ENCODE results near the gene TRAPPC3. TPM values are rescaled to one million over a fixed set of nuclear protein-coding genes. Genes with fewer than 3 reads are reported as not detected.

TRAPPC3 gene
- total and polyA plus RNA-seq, 4 donors, result 37.3 to 83.9 (median 61.3) TPM

GRCh38 chr1:36187800-36188593 lies 38.7 kb upstream of the TRAPPC3 start:
- peak; percentile 92 for TF ChIP-seq CTCF (IDR thresholded peaks at IDR 0.05; ENCODE audit: control extremely low read depth, extremely low read depth)
- no peaks in the 10 kb centered on the region for H3K36me3 ChIP-seq (ENCODE audit: control insufficient read depth in 4 of 4, insufficient read depth in 4 of 4, low read length in 4 of 4)
- DNase-seq, result peak; percentile 89 to 92 (median 90)
- no peak overlapping the region for H3K4me3 ChIP-seq
- H3K27me3 ChIP-seq (ENCODE audit: control insufficient read depth in 3 of 3, insufficient read depth in 3 of 3, low read length in 2 of 3), result no peaks in the 10 kb centered on the region
- peaks cover 0 to 8% (median 6%) of the 10 kb centered on the region in 5 donors for H3K4me1 ChIP-seq (ENCODE audit: control insufficient read depth in 5 of 5, insufficient read depth in 5 of 5, low read length in 5 of 5)
- ATAC-seq (ENCODE audit: insufficient read depth, low FRiP score), result peak; percentile 95
- H3K9me3 ChIP-seq (ENCODE audit: control insufficient read depth in 4 of 4, insufficient read depth in 3 of 4, low read length in 3 of 4), result no peaks in the 10 kb centered on the region
- 4 to 8% methylated on average over 9 of the region's 9 CpGs for WGBS, 2 donors
- H3K9ac ChIP-seq (ENCODE audit: insufficient read depth in 1 of 2, low read length in 2 of 2), result no peak overlapping the region
- H3K27ac ChIP-seq (ENCODE audit: low read depth in 1 of 2, low read length in 1 of 2), result peak overlapping the region; percentile 85 to 90

- peak; percentile 27 for ATAC-seq (ENCODE audit: insufficient read depth, low FRiP score)
- Histone ChIP-seq H3K27me3 (ENCODE audit: control insufficient read depth in 3 of 3, insufficient read depth in 3 of 3, low read length in 2 of 3) (no peaks in the 10 kb centered on the region), H3K27ac (ENCODE audit: low read depth in 1 of 2, low read length in 1 of 2) (peak overlapping the region; percentile 15 to 52), H3K36me3 (ENCODE audit: control insufficient read depth in 4 of 4, insufficient read depth in 4 of 4, low read length in 4 of 4) (peaks cover 3 to 29% (median 18%) of the 10 kb centered on the region in 4 donors), H3K9ac (ENCODE audit: insufficient read depth in 1 of 2, low read length in 2 of 2) (no peak overlapping the region), H3K9me3 (ENCODE audit: control insufficient read depth in 4 of 4, insufficient read depth in 3 of 4, low read length in 3 of 4) (no peaks in the 10 kb centered on the region), H3K4me1 (ENCODE audit: control insufficient read depth in 5 of 5, insufficient read depth in 5 of 5, low read length in 5 of 5) (peaks cover 0 to 10% (median 6%) of the 10 kb centered on the region in 5 donors), H3K4me3 (no peak overlapping the region)
- TF ChIP-seq CTCF (IDR thresholded peaks at IDR 0.05; ENCODE audit: control extremely low read depth, extremely low read depth), result no peak
- DNase-seq, result peak in 1 of 3 donors; percentile 40
- 75 to 80% methylated on average over 2 of the region's 2 CpGs for WGBS, 2 donors
Observed at GRCh38 chr1:36183309-36183856, 34.1 kb upstream of the TRAPPC3 start.

GRCh38 chr1:36182734-36183133 lies 33.4 kb upstream of the TRAPPC3 start:
- Histone ChIP-seq H3K27me3 (ENCODE audit: control insufficient read depth in 3 of 3, insufficient read depth in 3 of 3, low read length in 2 of 3) (no peaks in the 10 kb centered on the region), H3K9me3 (ENCODE audit: control insufficient read depth in 4 of 4, insufficient read depth in 3 of 4, low read length in 3 of 4) (no peaks in the 10 kb centered on the region), H3K4me3 (no peak overlapping the region), H3K36me3 (ENCODE audit: control insufficient read depth in 4 of 4, insufficient read depth in 4 of 4, low read length in 4 of 4) (peaks cover 3 to 35% (median 18%) of the 10 kb centered on the region in 4 donors), H3K4me1 (ENCODE audit: control insufficient read depth in 5 of 5, insufficient read depth in 5 of 5, low read length in 5 of 5) (peaks cover 0 to 7% (median 3%) of the 10 kb centered on the region in 5 donors), H3K27ac (ENCODE audit: low read depth in 1 of 2, low read length in 1 of 2) (peak overlapping the region; percentile 15 to 52), H3K9ac (ENCODE audit: insufficient read depth in 1 of 2, low read length in 2 of 2) (no peak overlapping the region)
- ATAC-seq (ENCODE audit: insufficient read depth, low FRiP score) (no peak), DNase-seq (no peak)
- WGBS, 2 donors, result 67 to 81% methylated on average over 2 of the region's 2 CpGs
- no peak for TF ChIP-seq CTCF (IDR thresholded peaks at IDR 0.05; ENCODE audit: control extremely low read depth, extremely low read depth)

All from lung (tissue), 12 donors.